Effector memory CD4-positive, alpha-beta T cell (primary cell): ENCODE results near the gene POU2F3.

Experiments
- DNase-seq, 3 donors: peaks; one replicate each; pipeline ENCODE4 v3.0.0-alpha.2; 2020
- H3K27ac ChIP-seq: 2 replicates; pipeline ENCODE4 v1.7.0; 2013; ENCODE audit warnings: mild to moderate bottlenecking, low read length, moderate library complexity; ENCODE audit not compliant: insufficient read depth, poor library complexity, severe bottlenecking
- H3K27me3 ChIP-seq: replicated peaks from 2 replicates; pipeline ENCODE4 v1.7.0; 2013; ENCODE audit warnings: mild to moderate bottlenecking, low read length; ENCODE audit not compliant: insufficient read depth, control insufficient read depth, poor library complexity, severe bottlenecking
- H3K36me3 ChIP-seq: 2 replicates; pipeline ENCODE4 v1.7.0; 2013; ENCODE audit warnings: mild to moderate bottlenecking, low read length, moderate library complexity; ENCODE audit not compliant: control insufficient read depth, insufficient read depth
- H3K4me1 ChIP-seq: 2 replicates; pipeline ENCODE4 v1.7.0; 2013; ENCODE audit warnings: low read length, mild to moderate bottlenecking; ENCODE audit not compliant: control insufficient read depth, insufficient read depth, poor library complexity, severe bottlenecking
- H3K4me3 ChIP-seq: 2 replicates; pipeline ENCODE4 v1.7.0; 2013; ENCODE audit warnings: low read length, low read depth, mild to moderate bottlenecking; ENCODE audit not compliant: insufficient read depth, poor library complexity, severe bottlenecking
- H3K9me3 ChIP-seq: 2 replicates; pipeline ENCODE4 v1.7.0; 2013; ENCODE audit warnings: mild to moderate bottlenecking, low read length, moderate library complexity; ENCODE audit not compliant: control insufficient read depth

POU2F3 gene

GRCh38 chr11:120236169-120237107 is 3.5 kb upstream of the POU2F3 start:
- Histone ChIP-seq H3K4me3 (no peak overlapping the region), H3K4me1 (no peaks in the 10 kb centered on the region), H3K27me3 (peaks cover 2% of the 10 kb centered on the region), H3K9me3 (no peaks in the 10 kb centered on the region), H3K27ac (no peak overlapping the region), H3K36me3 (no peaks in the 10 kb centered on the region)
- DNase-seq = no peak

- Histone ChIP-seq H3K27me3 (peaks cover 5% of the 10 kb centered on the region), H3K4me1 (no peaks in the 10 kb centered on the region), H3K36me3 (no peaks in the 10 kb centered on the region), H3K27ac (no peak overlapping the region), H3K4me3 (no peak overlapping the region), H3K9me3 (no peaks in the 10 kb centered on the region)
- DNase-seq = no peak
These were observed 846 bp upstream of the POU2F3 start for GRCh38 chr11:120238968-120239620.

- no peaks in the 10 kb centered on the region for H3K4me1 ChIP-seq
These were observed 926 bp downstream of the POU2F3 start for GRCh38 chr11:120240866-120241265.

GRCh38 chr11:120241277-120241676 is 1.3 kb downstream of the POU2F3 start:
- peaks cover 5% of the 10 kb centered on the region for H3K27me3 ChIP-seq

More at GRCh38 chr11:120240866-120241265, 926 bp downstream of the POU2F3 start:
- peaks cover 5% of the 10 kb centered on the region for H3K27me3 ChIP-seq
- H3K36me3 ChIP-seq = no peaks in the 10 kb centered on the region
- no peak overlapping the region for H3K27ac ChIP-seq
- DNase-seq = no peak
- H3K9me3 ChIP-seq = no peaks in the 10 kb centered on the region
- H3K4me3 ChIP-seq = no peak overlapping the region

GRCh38 chr11:120243221-120243620 is 3.3 kb downstream of the POU2F3 start:
- Histone ChIP-seq H3K4me1 (no peaks in the 10 kb centered on the region), H3K9me3 (no peaks in the 10 kb centered on the region), H3K36me3 (no peaks in the 10 kb centered on the region), H3K27me3 (peaks cover 5% of the 10 kb centered on the region), H3K4me3 (no peak overlapping the region), H3K27ac (no peak overlapping the region)
- no peak for DNase-seq

More at GRCh38 chr11:120241277-120241676, 1.3 kb downstream of the POU2F3 start:
- DNase-seq = no peak
- H3K4me1 ChIP-seq = no peaks in the 10 kb centered on the region
- no peak overlapping the region for H3K4me3 ChIP-seq
- no peak overlapping the region for H3K27ac ChIP-seq
- H3K36me3 ChIP-seq = no peaks in the 10 kb centered on the region
- H3K9me3 ChIP-seq = no peaks in the 10 kb centered on the region

GRCh38 chr11:120244476-120245365 is 4.8 kb downstream of the POU2F3 start:
- Histone ChIP-seq H3K4me3 (no peak overlapping the region), H3K27ac (no peak overlapping the region), H3K36me3 (no peaks in the 10 kb centered on the region), H3K27me3 (peaks cover 5% of the 10 kb centered on the region), H3K4me1 (no peaks in the 10 kb centered on the region), H3K9me3 (no peaks in the 10 kb centered on the region)
- DNase-seq = no peak

GRCh38 chr11:120245434-120245833 is 5.5 kb downstream of the POU2F3 start:
- H3K9me3 ChIP-seq = no peaks in the 10 kb centered on the region
- no peaks in the 10 kb centered on the region for H3K4me1 ChIP-seq
- no peak overlapping the region for H3K4me3 ChIP-seq
- no peaks in the 10 kb centered on the region for H3K36me3 ChIP-seq
- H3K27ac ChIP-seq = no peak overlapping the region
- no peak for DNase-seq
- peaks cover 5% of the 10 kb centered on the region for H3K27me3 ChIP-seq

GRCh38 chr11:120248551-120249278 is 8.8 kb downstream of the POU2F3 start:
- Histone ChIP-seq H3K9me3 (no peaks in the 10 kb centered on the region), H3K27me3 (no peaks in the 10 kb centered on the region), H3K4me1 (no peaks in the 10 kb centered on the region), H3K36me3 (no peaks in the 10 kb centered on the region), H3K27ac (no peak overlapping the region), H3K4me3 (no peak overlapping the region)
- no peak for DNase-seq
